B cell (primary cell): ENCODE data around the gene PLEKHM3.

Experiments
- CTCF ChIP-seq: fragments of 200-600 bp; IDR thresholded peaks from one replicate; pipeline ENCODE4 v1.8.0; 2022; ENCODE audit warnings: antibody characterized with exemption, mild to moderate bottlenecking
- EZH2 ChIP-seq: IDR thresholded peaks from 2 replicates; pipeline ENCODE4 v1.6.1; 2012; ENCODE audit warnings: borderline replicate concordance, low read depth, mild to moderate bottlenecking, moderate library complexity, low read length; ENCODE audit not compliant: insufficient read depth, poor library complexity, severe bottlenecking

- TF ChIP-seq CTCF (no peak), EZH2 (no peak)
Measured at GRCh38 chr2:207950063-207950760, 75.1 kb downstream of the PLEKHM3 start.
